ENCODE data around the gene SGIP1. TPM values are rescaled to one million over a fixed set of nuclear protein-coding genes. Genes with fewer than 3 reads are reported as not detected.

The SGIP1 gene
- total and polyA plus RNA-seq, 2 donors (not counting 3 experiments of a cell fraction or from before 2014, with no cell fraction given) = 30.9 to 68.9 TPM

- Histone ChIP-seq H3K27me3 (ENCODE audit: control insufficient read depth in 2 of 2, insufficient read depth in 2 of 2, low read length in 2 of 2) (no peaks in the 10 kb centered on the region), H3K4me3 (replicated peaks in 1 of 3; ENCODE audit: insufficient read depth in 1 of 3, low read depth in 1 of 3, low read length in 3 of 3) (no peak overlapping the region), H3K9ac (replicated peaks; ENCODE audit: extremely low read depth, insufficient read depth, low read length) (no peak overlapping the region), H2AFZ (ENCODE audit: low read depth, low read length) (no peak overlapping the region), H4K20me1 (replicated peaks; ENCODE audit: control insufficient read depth, extremely low read depth, insufficient read depth, low read length) (no peaks in the 10 kb centered on the region), H3K9me3 (replicated peaks; ENCODE audit: control insufficient read depth, insufficient read depth, low read length) (no peaks in the 10 kb centered on the region), H3K36me3 (ENCODE audit: control insufficient read depth in 2 of 2, extremely low read depth in 1 of 2, insufficient read depth in 2 of 2, low read length in 2 of 2) (no peaks in the 10 kb centered on the region), H3K4me2 (ENCODE audit: insufficient read depth, low read length) (no peak overlapping the region), H3K27ac (ENCODE audit: insufficient read depth, low read depth, low read length) (no peak overlapping the region), H3K9me1 (replicated peaks; ENCODE audit: control insufficient read depth, extremely low read depth, insufficient read depth, low read length) (no peaks in the 10 kb centered on the region), H3K4me1 (ENCODE audit: control insufficient read depth, extremely low read depth, insufficient read depth, low read length) (no peaks in the 10 kb centered on the region), H3K79me2 (ENCODE audit: control insufficient read depth, insufficient read depth, low read length) (no peaks in the 10 kb centered on the region)
- dilution Hi-C loops (cut with MboI; ENCODE audit: extremely low pct_ligation_motif_present, low sequenced_read_pairs) (no loop called here), intact Hi-C loops (cut with micrococcal nuclease) (no loop called here)
- no peak for DNase-seq (ENCODE audit: low read depth, low spot score)
- BruUV-seq (replicated peaks) = no TSS peak
- TF ChIP-seq, protein P1, sequence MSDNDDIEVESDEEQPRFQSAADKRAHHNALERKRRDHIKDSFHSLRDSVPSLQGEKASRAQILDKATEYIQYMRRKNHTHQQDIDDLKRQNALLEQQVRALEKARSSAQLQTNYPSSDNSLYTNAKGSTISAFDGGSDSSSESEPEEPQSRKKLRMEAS (IDR thresholded peaks at IDR 0.05; ENCODE audit: insufficient read depth, insufficient read length) = no peak
- TF ChIP-seq POLR2AphosphoS5 (IDR thresholded peaks at IDR 0.05; ENCODE audit: insufficient read depth, low read depth, low read length) (no peak), POLR2A (IDR thresholded peaks at IDR 0.05; ENCODE audit: low read depth, low read length) (no peak), EZH2 (IDR thresholded peaks at IDR 0.05; ENCODE audit: borderline replicate concordance, low read depth, low read length, severe bottlenecking) (no peak), GATA2 (IDR thresholded peaks at IDR 0.05; ENCODE audit: insufficient read depth, insufficient read length, low read depth, low read length) (no peak), CTCF (IDR thresholded peaks at IDR 0.05; ENCODE audit: extremely low read depth in 1 of 2, insufficient read depth in 1 of 2, low read depth in 1 of 2, low read length in 2 of 2) (no peak), FOS (IDR thresholded peaks at IDR 0.05; ENCODE audit: borderline replicate concordance, insufficient read depth, low read length) (no peak)
- no peak for FAIRE-seq
- ChIA-PET POLR2A (no interaction called here), CTCF (interaction anchor here (1.3 kb wide), 1 partner anchor 11 kb away, joined by 3 read pairs; no protein-coding TSS in a partner anchor)
Observed at GRCh38 chr1:66778969-66779368, 245.0 kb downstream of the SGIP1 start.
